Amniotic epithelial cell (primary cell): ENCODE results near the gene RASSF1.
"Not testable (repeated sequence)": the region's sequence is repeated elsewhere in the genome, so short reads cannot be mapped to it uniquely, and the experiment has no call there.

Source experiments
- DNase-seq: peaks from one replicate; pipeline ENCODE4 v3.0.0-alpha.2; 2010; ENCODE audit warnings: low read depth

Gene RASSF1

DNA sequence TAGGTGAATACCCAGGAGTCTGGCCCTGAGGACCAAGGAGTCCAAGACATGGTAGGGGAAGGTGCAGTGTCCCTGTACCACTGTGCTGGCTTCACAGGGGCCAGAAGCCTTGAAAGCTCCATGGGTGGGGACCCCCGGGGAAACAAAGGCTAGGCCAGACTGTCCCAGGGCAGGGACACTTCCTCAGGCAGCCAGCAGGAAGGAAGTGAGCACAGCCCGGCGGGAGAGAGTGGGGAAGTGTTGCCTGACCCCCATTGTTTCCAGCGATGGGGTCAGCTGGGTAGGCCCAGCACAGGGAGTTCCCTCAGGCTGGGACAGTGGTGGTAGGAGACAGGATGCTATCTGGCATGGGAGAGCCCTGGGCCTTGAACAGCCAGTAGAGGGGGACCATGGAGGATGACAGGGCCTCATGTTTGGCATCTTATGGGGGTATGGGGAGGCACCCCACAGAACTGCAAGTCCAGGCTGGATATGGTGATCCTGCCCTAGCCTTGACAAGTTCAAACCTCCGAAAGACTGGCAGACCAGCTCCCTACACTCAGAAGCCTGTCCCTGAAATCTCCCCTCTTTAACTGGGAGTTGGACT lies 16.9 kb downstream of the RASSF1 start:
- DNase-seq, result no peak

DNA sequence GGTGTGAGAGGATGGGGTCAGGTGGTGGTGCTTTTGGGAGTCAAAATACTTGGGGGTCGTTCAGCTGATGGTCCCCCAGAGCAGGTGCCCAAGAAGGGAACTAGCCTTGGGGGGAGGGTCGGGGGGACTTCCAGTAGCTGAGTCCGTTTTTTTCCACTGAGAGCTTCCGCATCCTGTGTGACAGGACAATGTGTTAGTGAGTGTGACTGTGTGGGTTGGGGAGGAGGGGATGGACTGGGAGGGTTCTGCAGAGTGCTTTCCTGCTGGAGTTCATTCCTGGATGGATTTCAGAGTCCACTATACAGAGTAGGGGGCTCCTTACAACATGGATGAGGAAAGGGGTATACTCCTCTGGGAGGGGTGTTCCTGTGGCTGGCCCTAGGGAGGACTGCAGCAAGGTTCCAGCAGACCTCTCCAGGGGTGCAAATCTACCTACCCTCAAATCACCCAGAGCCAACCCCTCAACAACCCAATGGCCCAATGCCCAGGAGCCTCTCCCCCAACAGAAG lies 17.5 kb downstream of the RASSF1 start:
- no peak for DNase-seq

DNA sequence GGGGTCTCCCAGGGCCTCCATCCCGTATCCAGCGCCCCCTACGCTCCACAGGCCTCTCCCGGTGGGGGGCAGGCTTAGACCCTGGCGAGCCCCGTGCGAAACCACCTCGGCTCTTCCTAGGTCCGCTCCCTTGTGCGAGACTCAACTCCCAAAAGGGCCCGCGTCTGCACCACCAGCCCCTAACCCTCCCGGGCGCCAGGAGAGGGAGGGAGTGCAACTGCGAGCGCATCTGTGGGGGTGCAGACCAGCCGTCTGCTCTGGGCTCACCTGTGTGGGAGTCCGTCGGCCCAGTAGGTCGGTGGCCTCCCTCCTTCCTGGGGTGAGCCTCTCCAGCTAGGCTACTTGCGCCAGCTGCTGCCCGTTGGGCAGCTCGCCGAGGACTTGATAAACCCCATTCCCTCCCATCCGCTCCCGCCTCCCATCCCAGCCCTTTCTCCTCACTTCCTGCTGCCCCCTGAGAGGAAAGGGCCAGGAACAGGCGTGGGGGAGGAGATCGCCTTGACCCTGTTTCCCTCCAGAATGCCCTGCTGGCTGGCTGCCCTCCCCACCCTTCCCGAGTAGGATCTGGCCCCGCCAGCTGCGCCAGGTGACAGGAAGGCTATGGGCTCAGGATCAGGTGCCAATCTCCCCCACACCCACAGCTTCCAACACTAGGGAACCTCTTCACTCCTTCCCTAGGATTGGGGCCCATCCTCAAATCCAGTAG lies 18.1 kb downstream of the RASSF1 start, which contains the start of gene HYAL2:
Gene HYAL2 (minus strand): TSS at position 360 of the 706 bp plus-strand sequence. CDS start 2,256 bp downstream, outside the sequence.
- no peak for DNase-seq

DNA sequence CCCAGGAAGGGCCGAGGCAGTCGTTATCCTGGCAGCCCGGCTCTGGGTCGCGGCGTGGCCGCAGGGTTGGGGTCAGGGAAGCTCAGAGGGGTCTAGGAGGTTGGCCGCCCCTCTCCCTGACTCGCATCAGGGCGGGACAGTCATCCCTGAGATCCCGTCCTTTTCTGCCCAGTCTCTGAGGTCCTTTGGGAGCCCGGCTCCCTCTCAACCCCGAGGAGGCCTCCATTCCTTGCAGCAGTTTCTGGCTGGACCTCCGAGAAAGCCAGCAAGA lies 18.6 kb downstream of the RASSF1 start:
- no peak for DNase-seq

DNA sequence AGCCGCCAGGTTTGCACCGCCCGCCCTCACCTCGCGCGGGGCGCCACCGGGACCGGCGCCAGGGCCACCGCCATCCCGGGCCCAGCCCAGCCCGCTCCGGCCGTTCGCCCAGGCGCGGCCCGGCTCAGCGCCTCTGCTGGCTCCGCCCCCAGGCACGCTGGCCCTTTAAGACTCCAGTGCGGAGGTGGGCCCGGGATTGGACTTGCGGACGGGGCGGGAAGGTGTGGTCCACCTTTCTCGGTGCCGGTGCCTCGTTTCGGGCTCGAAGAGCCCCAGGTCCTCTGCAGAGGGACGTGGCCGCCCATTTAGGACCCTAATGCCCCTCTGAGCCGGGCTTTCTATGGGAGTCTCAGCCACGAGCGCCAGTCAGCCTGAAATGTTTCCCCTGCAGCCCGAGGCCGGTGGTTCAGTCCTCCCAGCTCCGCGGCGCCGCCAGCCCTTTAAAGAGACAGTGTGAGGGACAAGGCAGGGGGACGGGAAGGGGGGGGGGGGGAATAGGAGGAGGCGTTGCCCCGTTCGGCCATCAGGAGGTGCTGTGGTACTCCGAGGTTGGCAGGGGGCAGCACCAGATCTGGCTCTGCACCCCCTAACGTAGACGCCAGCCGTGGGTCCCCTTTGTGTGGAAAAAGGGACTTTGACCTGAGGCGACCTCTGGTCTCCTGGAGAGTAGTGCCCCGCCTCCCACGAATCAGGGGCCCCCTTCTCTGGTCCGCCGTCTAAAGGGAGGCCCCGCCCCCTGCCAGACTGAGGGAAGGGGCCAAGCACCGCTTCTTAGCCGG lies 19.1 kb downstream of the RASSF1 start:
- DNase-seq, result peak; percentile 84

DNA sequence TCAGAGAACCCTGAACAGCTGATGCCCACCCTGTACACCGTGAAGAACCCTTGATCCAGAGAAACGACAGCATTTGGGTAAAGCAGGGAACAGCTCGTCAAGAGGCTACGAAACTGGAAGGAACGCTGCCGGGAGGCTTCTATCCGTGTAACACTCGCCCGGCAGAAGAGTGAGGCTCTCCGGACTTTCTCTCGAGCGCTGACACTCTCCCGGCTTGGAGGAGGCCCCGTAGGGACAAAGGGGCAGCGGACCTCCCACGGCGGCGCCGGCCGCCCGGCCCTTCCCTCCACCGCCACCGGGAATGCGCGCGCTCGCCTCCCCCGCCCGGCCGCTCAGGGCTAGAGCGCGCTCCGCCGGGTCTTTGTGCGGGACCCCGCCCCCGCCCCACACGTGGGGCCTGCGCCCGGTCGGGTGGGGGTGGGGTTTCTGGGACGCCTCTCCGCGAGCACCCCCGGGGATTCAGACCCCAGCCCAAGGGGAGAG lies 19.7 kb downstream of the RASSF1 start:
- peak; percentile 61 for DNase-seq

DNA sequence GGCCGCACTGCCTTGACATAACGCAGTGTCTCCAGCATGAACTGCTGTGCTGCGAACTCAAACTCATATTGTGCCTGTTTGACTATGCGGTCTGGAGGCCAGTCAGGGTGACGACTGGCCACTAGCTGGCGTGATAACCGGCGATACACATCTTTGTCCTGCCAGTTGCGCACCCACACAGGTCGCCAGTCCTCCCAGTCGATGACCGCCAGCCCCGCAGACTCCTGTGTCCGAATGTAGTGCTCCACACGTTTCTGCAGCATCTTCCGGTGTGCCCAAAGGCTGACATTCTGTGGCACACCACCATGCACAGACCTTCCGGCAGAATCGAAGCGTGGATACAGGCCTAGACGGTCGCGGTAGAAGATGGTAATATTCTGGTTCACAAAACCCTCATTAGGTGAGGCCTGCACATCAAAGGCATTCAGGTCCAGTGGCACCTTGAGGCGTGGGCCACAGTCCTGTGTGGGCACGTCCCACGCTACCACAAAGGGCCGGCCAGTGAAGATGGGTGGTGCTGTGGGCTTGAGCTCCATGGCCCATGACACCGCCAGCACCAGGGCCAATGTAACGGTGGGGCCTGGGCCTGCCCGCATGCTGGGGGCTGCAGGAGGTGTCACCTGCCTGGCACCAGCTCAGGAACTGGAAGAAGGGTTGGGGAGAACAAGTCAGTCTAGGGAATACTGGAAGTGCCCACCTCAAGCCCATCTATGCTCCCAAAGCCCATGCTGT lies 20.6 kb downstream of the RASSF1 start:
- DNase-seq, result no peak

DNA sequence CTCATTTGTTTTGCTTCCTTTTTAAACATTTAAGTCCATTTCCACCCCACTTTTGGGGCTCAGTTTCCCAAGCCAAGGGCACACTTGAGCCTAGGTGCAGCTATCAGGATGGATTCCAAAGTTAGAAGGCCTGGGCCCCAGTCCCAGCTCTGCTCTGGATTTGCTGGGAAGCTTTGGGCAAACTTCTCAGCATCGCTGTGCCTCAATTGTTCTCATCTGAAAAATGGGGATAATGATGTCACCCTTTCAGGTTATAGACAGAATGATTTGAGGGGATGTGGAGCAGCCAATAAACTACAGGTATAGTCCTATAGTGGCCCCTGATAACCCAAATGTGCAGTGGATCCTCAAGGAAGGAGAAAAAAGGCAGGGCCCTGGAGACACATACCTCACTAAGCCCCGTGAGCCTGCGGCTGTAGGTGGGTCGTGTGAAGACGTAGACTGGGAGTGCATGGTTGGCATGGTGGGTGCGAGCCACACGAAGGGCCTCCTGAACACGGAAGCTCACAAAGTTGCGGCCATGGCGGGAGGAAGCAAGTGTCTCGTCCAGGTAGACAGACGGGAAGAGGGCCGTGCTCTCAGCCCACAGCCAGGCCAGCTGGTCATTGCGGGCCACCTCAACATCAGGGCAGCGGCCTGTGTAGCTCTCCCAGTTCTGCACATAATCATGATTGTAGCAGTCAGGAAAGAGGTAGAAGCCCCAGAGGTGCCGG lies 21.3 kb downstream of the RASSF1 start:
- DNase-seq, result no peak

DNA sequence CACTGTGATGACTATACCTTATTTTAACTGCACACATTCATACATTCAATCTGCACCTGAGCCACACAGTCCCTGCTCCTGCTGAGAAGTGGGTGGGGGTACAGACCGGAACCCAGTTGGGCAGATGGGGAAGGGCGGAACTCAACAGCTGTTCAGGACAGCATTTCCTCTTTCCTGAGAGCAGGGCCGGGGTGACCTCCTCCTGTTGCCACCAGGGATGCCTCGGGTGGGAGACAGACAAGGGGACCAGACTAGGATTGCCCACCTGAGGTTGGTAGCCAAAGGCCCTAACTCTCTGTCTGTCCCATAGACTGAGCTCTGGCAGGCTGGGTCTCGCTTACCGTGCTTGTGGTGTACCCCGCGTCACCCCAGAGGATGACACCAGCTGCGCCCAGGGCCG lies 22.0 kb downstream of the RASSF1 start:
- DNase-seq, result no peak

DNA sequence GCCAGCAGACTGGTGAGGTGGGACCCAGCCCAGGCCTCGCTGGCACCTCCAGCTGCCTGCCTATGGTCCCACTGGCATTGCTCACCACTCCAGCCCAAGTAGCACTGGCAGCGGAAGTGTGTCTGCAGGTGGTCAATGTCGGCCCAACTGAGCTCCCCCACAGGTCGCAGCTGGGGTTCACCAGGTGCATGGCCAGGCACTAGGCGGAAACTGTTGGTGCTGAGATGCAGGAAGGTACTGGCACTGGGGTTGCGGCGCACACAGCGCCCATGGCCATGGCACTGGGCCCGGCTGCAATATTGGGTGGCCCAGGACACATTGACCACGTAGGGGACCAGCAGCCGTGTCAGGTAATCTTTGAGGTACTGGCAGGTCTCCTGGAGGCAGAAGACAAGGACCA lies 22.5 kb downstream of the RASSF1 start:
- DNase-seq, result no peak

DNA sequence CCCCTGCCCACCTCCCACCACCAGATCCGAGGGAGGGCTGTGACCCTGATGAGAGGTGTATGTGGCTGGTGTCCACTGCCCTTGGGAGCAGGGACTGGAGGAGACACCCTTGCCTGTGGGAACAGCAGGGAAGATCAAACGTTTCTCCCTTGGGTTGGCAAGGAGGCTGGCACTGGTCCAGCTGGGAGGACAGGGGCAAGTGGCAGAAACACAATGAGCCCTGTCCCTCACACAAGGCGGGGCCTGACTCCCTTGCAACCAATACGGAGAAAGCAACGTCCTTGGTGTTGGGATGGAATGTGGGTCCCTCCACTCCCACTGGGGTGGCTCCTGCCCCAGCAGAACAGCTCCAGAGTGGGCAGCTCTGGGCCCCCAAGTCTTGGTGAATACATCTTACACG lies 23.3 kb downstream of the RASSF1 start:
- no peak for DNase-seq

DNA sequence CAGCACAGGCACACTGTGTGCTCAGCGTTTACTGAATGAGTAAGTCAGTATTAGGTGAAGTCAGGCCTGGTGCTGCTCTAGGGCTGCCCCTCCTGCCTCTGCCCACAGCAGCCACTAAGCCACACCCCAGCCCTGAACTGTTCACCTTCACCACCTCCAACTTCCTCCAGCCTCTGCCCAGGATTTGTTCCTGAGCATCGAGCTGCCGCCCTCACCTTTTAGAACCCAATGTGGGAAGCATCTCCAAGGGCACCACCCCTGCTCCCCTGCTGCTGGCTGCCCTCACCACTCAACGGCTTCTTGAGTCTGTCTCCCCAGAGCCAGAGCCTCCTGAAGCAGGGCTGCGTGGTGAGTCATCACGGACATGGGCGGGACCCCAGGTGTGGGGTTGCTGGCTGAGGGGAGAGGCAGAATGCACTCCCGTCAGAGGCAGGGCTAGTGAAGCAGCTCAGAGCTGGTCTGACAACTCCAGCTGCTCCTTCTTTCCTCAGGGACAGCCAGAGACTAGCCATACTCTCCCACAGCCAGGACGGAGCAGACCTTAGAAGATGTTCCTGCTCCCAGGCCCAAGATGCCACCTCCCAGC lies 23.9 kb downstream of the RASSF1 start:
- peak; percentile 67 for DNase-seq

DNA sequence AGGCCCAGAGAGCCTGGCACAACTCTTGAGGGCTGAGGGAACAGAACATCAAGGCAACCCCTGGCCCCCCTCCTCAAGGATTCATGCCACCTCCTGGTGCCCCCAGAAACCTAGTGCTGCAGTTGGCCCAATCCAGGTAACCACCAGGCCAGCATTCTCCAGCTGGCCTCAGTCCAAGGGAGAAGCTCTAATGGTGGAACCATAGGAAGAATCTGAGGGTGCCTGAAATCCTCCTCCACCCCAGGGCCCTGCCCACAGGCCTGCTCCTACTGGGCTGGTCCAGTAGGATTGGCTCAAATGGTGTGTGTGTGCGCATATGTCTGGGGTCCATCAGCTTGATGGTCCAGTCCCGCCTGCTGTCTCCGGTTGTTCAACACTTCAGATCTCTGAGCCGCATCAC lies 25.8 kb downstream of the RASSF1 start:
- no peak for DNase-seq

DNA sequence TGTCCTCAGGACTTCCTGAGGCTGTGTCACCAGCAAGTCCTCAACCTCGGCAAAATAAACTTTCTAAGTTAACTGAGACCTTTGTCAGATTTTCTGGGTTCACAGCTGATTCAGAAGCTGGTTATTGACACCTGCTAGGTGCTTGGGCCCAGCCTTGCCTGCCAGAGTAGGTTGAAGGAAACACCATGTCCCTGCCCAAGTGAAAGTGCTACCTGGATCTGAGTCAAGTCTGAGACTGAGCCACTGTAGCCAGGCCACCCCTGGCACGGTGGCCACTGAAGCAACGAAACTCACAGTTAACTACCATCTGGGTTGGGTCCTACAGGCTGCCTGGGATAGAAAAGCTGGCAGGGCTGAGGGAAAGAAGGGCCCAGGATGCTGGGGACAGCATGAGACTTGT lies 26.3 kb downstream of the RASSF1 start:
- DNase-seq, result no peak

DNA sequence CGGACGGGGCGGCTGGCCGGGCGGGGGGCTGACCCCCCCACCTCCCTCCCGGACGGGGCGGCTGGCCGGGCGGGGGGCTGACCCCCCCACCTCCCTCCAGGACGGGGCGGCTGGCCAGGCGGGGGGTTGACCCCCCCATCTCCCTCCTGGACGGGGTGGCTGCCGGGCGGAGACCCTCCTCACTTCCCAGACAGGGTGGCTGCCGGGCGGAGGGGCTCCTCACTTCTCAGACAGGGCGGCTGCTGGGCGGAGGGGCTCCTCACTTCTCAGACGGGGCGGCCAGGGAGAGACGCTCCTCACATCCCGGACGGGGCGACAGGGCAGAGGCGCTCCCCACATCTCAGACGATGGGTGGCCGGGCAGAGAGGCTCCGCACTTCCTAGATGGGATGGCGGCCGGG lies 28.6 kb downstream of the RASSF1 start:
- not testable (repeated sequence) for DNase-seq

DNA sequence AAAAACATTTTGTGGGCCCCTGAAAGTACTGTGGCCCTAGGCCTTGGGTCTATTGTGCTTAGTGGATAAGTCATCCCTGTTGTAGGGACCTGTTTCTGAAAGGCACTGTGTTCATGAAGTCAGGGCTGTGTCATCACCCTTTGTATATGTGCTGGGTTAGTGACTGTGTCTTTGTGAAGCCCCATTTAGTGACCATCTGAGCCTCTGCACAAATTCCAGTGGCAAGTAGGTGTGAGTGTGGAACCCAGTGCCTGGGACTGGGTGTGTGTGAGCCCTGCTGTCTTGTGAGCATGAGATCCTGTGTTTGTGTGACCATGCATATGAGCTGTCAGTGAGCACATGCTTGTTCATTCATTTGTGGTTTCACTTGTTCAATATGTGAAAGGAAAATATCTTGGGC lies 36.0 kb downstream of the RASSF1 start:
- DNase-seq, result no peak

DNA sequence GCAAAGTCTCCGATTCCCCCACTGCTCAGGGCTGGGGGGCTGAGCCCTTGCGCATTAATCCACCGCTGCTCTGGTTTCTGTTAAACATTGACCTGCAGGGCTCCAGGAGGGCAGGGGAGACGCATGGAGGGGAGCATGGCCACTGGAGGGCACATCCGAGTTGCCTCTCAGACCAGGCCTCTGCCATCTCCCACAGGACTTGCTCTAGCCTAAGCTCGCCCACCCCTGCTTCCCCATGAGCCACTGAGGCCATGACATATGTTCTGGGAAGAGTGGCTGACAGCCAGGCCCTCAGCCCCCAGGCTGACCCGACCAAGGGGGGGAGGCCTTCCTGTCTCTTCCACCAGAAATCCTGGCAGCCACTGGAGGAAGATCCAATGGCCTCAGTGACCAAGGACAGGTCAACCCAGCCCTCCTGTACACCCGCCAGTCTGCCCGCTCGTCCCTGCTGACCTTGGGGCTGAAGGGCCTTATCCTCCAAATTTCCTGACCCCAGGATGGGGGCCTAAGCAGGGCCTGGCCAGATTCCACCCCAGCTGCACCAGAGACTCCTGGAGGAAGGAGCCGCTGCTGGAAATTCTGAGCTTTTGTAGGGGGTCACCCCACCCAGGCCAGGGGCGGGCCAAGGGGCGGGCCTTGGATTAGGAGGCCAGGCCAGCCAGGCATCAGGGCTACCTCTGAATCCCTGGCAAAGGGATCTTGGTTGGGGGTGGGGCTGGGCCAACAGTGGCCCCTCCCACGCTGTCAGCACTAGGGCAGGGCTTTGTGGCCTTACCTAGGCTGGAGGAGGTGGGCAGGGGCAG lies 37.4 kb downstream of the RASSF1 start, which contains the start of gene HYAL1:
Gene HYAL1 (minus strand): TSS at position 562 of the 803 bp plus-strand sequence. CDS start 618 bp downstream, outside the sequence.
- DNase-seq, result peak; percentile 23

DNA sequence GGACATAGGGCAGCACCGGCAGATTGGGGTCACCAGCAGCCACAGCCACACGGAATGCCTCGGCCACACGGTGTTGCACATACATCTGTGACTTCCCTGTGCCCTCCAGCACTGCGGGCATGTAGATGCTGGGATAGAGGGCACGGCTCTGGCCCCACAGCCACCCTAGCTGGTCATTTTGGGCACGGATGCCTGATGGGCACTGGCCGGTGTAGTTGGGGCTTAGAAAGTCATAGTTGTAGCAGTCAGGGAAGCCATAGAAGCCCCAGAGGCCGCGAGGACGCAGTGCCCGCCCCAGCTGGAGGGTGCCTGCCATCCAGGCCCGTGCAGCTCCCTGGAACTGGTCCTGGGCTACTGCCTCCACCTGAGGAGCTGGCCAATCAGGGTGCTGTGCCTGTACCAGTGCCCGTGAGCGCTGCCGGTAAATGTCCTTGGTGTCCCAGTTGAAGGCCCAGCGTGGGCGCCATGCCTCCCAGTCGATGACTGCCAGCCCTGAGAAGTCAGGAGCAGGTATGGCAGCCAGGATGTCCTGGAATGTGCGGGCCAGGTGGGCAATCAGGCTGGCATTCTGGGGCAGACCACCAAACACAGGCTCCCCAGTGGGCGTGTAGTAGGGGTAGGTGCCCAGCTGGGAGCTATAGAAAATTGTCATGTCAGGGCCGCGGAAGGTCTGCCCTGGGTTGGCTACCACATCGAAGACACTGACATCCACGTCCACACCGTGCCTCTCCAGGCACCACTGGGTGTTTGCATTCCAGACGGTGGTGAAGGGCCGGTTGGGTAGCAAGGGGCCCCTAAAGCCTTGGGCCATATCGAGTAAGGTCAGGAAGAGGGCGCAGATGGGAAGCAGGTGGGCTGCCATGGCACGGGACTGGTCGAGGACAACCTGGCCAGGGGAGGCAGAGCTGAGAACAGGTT lies 38.3 kb downstream of the RASSF1 start:
- no peak for DNase-seq

DNA sequence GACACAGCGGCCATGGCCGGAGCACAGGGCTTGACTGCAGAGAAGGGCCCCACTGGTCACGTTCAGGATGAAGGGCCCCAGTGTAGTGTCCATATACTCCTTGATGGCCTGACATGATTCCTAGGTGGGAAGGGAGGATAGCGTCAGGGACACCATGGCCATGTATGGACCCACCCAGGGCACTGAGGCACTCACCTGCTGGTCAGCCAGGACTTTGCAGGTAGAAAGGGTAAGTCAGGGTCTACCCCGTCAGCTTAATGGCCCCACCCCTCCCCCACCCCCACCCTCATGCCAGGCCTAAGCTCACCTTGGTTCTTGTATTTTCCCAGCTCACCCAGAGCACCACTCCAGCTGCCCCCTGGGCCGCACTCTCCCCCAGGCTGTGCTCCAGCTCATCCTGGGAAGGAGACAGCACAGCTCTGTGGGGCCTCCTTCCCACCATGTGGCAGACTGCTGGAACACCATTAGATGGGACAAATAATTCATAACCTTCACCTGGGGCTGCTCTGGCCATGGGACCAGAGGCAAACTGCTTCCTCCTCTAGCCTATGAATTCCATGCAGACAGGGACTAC lies 39.9 kb downstream of the RASSF1 start:
- no peak for DNase-seq
